ENCODE measurements around the gene SLAMF1. TPM values are rescaled to one million over a fixed set of nuclear protein-coding genes. Genes with fewer than 3 reads are reported as not detected.

Gene SLAMF1
- polyA plus RNA-seq, 1 donor: 0.91 TPM

DNA sequence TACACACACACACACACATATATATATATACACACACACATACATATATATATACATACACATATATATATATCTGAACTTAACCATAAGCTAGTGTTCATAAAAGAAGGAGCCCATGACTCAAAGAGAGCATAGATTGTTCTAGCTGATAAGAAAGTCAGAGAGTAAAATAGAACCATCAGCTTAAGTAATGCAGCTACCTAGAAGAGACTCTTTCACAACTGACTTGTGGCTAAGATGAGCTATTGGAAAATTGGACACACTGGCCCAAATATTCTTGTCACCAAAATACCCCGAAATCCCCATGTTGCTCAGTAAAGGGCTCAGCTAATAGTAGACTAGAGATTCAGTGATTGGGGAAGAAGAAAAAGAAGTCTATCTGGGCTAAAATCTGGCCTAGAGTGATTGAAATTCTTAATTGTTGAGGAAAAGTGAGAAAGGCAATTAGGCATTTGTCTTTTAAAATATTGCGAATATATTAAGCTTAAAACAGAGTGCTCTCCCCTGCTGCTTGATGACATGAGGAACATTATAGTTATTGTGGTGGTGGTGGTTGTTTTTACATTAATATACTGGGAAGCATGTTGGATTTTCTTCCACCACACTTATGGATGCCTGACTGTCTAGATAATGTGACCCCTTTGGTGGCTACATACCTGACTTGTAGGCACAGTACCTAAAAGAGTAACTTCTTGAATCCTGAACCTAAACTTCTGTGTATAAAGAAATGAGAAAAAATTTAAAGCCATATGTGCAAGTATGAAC is 6.3 kb downstream of the SLAMF1 start:
- H3K27me3 ChIP-seq (ENCODE audit: control insufficient read depth, insufficient read depth, low read length): no peaks in the 10 kb centered on the region
- H3K9me3 ChIP-seq (ENCODE audit: control insufficient read depth, low read depth, low read length): no peaks in the 10 kb centered on the region
- H3K4me3 ChIP-seq (ENCODE audit: low read length): no peak overlapping the region
- no peak overlapping the region for H3K27ac ChIP-seq (ENCODE audit: low read length)
- DNase-seq: no peak
- no peaks in the 10 kb centered on the region for H3K36me3 ChIP-seq (ENCODE audit: control insufficient read depth, insufficient read depth, low read length)
- no CpG with 5 or more reads among the region's 2 CpGs for WGBS (ENCODE audit: insufficient coverage, low lambda C conversion rate)
- peaks cover 10% of the 10 kb centered on the region for H3K4me1 ChIP-seq (ENCODE audit: control insufficient read depth, insufficient read depth, low read length)

DNA sequence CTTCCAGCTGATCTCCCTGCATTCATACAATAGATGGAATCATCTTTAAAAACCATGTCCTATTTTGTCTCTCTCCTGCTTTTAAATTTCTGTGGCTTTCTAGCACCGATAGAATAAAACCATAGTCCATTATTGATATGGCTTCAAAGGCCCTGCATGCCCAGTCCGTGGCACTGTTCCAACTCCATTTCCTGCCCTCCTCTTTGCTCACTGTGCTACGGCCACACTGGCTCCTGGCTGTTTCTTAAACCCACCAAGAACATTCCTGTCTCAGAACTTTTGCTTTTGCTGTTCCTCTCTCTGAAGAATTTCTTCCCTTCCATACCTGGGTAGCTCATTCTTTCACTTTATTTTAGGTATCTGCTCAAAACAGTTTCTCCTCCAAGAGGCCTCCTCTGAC is 7.2 kb downstream of the SLAMF1 start:
- H3K4me3 ChIP-seq (ENCODE audit: low read length): no peak overlapping the region
- no peak for DNase-seq
- H3K27ac ChIP-seq (ENCODE audit: low read length): no peak overlapping the region
- peaks cover 6% of the 10 kb centered on the region for H3K4me1 ChIP-seq (ENCODE audit: control insufficient read depth, insufficient read depth, low read length)
- no peaks in the 10 kb centered on the region for H3K36me3 ChIP-seq (ENCODE audit: control insufficient read depth, insufficient read depth, low read length)
- WGBS (ENCODE audit: insufficient coverage, low lambda C conversion rate): 67% methylated on average over 3 of the region's 3 CpGs
- H3K9me3 ChIP-seq (ENCODE audit: control insufficient read depth, low read depth, low read length): no peaks in the 10 kb centered on the region
- no peaks in the 10 kb centered on the region for H3K27me3 ChIP-seq (ENCODE audit: control insufficient read depth, insufficient read depth, low read length)

DNA sequence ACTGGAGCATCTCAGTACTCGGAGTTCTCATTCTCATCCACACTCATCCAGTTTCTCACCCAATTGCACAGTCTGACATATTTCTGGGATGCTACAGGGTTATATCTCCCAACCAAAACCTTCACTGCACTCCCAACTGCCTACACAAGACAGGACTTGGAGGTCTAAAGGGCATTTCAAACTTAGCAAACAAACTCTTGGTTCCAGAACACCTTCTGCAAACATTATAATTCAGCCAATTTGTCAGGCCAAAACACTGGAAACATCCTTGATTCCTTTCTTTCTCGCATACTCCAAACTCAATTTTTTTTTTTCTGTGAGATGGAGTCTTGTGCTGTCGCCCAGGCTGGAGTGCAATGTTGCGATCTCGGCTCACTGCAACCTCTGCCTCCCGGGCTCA is 7.9 kb downstream of the SLAMF1 start:
- DNase-seq: no peak
- no peak overlapping the region for H3K4me3 ChIP-seq (ENCODE audit: low read length)
- peaks cover 6% of the 10 kb centered on the region for H3K4me1 ChIP-seq (ENCODE audit: control insufficient read depth, insufficient read depth, low read length)
- H3K36me3 ChIP-seq (ENCODE audit: control insufficient read depth, insufficient read depth, low read length): no peaks in the 10 kb centered on the region
- 83% methylated on average over 1 of the region's 6 CpGs for WGBS (ENCODE audit: insufficient coverage, low lambda C conversion rate)
- H3K27me3 ChIP-seq (ENCODE audit: control insufficient read depth, insufficient read depth, low read length): no peaks in the 10 kb centered on the region
- H3K27ac ChIP-seq (ENCODE audit: low read length): no peak overlapping the region
- no peaks in the 10 kb centered on the region for H3K9me3 ChIP-seq (ENCODE audit: control insufficient read depth, low read depth, low read length)

DNA sequence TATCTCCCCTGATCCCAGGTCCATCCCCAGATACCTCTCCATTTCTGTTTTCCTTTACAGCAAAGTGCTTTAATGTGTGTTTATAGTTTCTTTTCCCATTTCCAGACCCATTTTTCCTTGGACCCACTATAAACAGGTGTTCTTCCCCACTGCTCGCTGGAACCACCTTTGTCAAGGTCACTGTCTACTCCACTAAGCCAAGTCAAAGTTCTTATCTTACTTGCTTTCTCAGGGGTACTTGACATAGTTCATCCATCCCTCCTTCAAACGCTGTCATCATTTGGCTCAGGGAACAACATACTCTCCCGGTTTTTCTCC is 8.3 kb downstream of the SLAMF1 start:
- DNase-seq: no peak
- no peak overlapping the region for H3K4me3 ChIP-seq (ENCODE audit: low read length)
- no peak overlapping the region for H3K27ac ChIP-seq (ENCODE audit: low read length)
- WGBS (ENCODE audit: insufficient coverage, low lambda C conversion rate): 75% methylated on average over 3 of the region's 3 CpGs
- no peaks in the 10 kb centered on the region for H3K27me3 ChIP-seq (ENCODE audit: control insufficient read depth, insufficient read depth, low read length)
- H3K9me3 ChIP-seq (ENCODE audit: control insufficient read depth, low read depth, low read length): no peaks in the 10 kb centered on the region
- peaks cover 5% of the 10 kb centered on the region for H3K4me1 ChIP-seq (ENCODE audit: control insufficient read depth, insufficient read depth, low read length)
- H3K36me3 ChIP-seq (ENCODE audit: control insufficient read depth, insufficient read depth, low read length): no peaks in the 10 kb centered on the region

DNA sequence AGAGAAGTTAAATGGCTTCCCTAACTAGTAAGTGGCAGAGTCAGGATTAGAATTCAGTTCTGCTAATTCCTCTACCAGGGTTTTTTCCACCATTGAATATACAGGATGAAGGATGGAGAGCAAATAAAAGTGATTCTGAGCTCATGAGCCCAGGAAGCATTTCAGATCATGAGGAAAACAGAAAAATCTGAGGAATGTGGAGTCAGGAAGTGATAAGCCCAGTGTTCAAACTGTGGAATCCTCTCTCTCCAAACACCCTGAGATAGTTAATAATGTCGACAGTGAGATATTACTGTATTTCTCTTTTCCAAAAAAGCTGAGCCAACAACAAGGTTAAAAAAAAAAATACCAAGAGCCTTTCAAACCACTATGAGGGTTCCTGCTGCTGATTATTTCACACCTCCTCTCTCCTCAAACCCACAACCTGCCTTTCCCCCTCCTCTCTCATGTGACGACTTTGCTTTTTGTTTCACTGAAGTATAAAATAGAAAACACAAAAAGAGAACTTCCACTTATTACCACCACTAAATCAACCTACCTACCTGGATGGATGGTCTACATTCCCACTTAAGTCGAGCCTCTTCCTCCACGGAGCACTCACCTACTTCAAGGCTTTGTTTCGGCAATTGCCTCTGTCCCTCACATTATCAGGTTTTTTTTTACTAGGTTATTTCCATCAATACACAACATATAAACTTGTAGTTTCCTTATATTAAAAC is 8.9 kb downstream of the SLAMF1 start:
- Histone ChIP-seq H3K4me3 (ENCODE audit: low read length) (no peak overlapping the region), H3K27me3 (ENCODE audit: control insufficient read depth, insufficient read depth, low read length) (no peaks in the 10 kb centered on the region), H3K27ac (ENCODE audit: low read length) (no peak overlapping the region), H3K9me3 (ENCODE audit: control insufficient read depth, low read depth, low read length) (no peaks in the 10 kb centered on the region), H3K36me3 (ENCODE audit: control insufficient read depth, insufficient read depth, low read length) (no peaks in the 10 kb centered on the region), H3K4me1 (ENCODE audit: control insufficient read depth, insufficient read depth, low read length) (no peaks in the 10 kb centered on the region)
- DNase-seq: no peak
- 93% methylated on average over 3 of the region's 5 CpGs for WGBS (ENCODE audit: insufficient coverage, low lambda C conversion rate)

DNA sequence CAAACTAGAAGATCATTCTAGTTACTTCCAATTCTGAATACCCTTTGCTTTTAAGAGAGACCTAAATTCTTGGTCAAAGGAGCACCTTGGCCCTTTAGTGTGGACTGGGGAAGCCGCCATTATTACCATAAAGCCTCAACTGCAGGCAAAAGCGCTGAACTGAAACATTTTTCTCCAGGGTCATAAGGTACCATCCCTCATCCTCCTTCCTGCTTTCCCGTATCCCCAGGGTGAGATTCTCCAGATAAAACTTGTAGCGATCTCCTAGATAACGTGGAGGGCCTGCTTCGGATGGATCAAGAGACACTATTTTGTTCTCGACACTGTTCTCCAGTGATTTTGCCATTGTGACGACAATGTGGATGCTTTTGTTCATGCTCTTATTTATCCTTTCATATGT is 9.8 kb downstream of the SLAMF1 start:
- Histone ChIP-seq H3K27ac (ENCODE audit: low read length) (no peak overlapping the region), H3K4me3 (ENCODE audit: low read length) (no peak overlapping the region), H3K36me3 (ENCODE audit: control insufficient read depth, insufficient read depth, low read length) (no peaks in the 10 kb centered on the region), H3K4me1 (ENCODE audit: control insufficient read depth, insufficient read depth, low read length) (no peaks in the 10 kb centered on the region), H3K27me3 (ENCODE audit: control insufficient read depth, insufficient read depth, low read length) (no peaks in the 10 kb centered on the region), H3K9me3 (ENCODE audit: control insufficient read depth, low read depth, low read length) (no peaks in the 10 kb centered on the region)
- DNase-seq: no peak
- 100% methylated on average over 1 of the region's 8 CpGs for WGBS (ENCODE audit: insufficient coverage, low lambda C conversion rate)

DNA sequence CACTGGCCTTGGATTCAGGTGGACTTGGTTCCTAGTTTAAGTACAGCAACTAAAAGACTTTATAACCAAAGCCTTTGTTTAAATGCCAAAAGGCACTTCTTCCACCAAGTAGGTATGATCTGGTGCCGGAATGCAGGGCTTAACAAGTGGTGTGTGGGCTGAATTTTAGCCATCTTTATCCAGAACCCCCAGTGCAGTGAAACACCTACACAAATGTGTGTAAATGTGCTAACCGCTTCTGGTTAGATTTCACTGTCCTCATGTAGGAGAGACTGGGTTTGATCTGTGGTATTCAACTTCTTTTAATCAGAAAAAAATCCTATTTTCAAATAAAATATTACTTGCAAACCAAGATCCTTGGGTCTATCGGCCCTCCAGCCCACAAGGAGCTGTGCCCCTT is 10.3 kb downstream of the SLAMF1 start:
- no peak for DNase-seq
- Histone ChIP-seq H3K9me3 (ENCODE audit: control insufficient read depth, low read depth, low read length) (no peaks in the 10 kb centered on the region), H3K27ac (ENCODE audit: low read length) (no peak overlapping the region), H3K4me1 (ENCODE audit: control insufficient read depth, insufficient read depth, low read length) (no peaks in the 10 kb centered on the region), H3K27me3 (ENCODE audit: control insufficient read depth, insufficient read depth, low read length) (no peaks in the 10 kb centered on the region), H3K36me3 (ENCODE audit: control insufficient read depth, insufficient read depth, low read length) (no peaks in the 10 kb centered on the region), H3K4me3 (ENCODE audit: low read length) (no peak overlapping the region)
- WGBS (ENCODE audit: insufficient coverage, low lambda C conversion rate): no CpG with 5 or more reads among the region's 3 CpGs

DNA sequence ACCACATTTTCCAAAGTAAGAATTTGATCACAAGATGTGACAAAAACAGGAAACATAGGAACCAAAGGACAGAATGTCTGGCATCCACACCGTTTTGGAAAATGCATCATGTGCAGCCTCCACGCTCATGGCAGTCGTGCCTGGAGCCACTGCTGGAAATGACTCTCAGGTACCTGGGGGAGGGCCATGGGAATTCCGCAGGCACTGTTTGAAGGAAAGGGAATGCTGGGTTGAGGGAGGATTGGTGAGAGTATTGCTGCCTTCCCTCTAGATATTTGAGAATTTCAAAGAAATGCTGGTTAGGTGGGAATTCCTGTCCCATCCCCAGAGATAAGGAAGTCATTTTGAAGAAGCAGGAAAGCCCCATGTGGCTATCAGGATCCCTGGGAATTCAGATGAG is 10.8 kb downstream of the SLAMF1 start:
- no peak overlapping the region for H3K4me3 ChIP-seq (ENCODE audit: low read length)
- H3K9me3 ChIP-seq (ENCODE audit: control insufficient read depth, low read depth, low read length): no peaks in the 10 kb centered on the region
- H3K27ac ChIP-seq (ENCODE audit: low read length): no peak overlapping the region
- no peaks in the 10 kb centered on the region for H3K27me3 ChIP-seq (ENCODE audit: control insufficient read depth, insufficient read depth, low read length)
- no peak for DNase-seq
- H3K36me3 ChIP-seq (ENCODE audit: control insufficient read depth, insufficient read depth, low read length): no peaks in the 10 kb centered on the region
- peaks cover 2% of the 10 kb centered on the region for H3K4me1 ChIP-seq (ENCODE audit: control insufficient read depth, insufficient read depth, low read length)
- WGBS (ENCODE audit: insufficient coverage, low lambda C conversion rate): 100% methylated on average over 3 of the region's 4 CpGs

DNA sequence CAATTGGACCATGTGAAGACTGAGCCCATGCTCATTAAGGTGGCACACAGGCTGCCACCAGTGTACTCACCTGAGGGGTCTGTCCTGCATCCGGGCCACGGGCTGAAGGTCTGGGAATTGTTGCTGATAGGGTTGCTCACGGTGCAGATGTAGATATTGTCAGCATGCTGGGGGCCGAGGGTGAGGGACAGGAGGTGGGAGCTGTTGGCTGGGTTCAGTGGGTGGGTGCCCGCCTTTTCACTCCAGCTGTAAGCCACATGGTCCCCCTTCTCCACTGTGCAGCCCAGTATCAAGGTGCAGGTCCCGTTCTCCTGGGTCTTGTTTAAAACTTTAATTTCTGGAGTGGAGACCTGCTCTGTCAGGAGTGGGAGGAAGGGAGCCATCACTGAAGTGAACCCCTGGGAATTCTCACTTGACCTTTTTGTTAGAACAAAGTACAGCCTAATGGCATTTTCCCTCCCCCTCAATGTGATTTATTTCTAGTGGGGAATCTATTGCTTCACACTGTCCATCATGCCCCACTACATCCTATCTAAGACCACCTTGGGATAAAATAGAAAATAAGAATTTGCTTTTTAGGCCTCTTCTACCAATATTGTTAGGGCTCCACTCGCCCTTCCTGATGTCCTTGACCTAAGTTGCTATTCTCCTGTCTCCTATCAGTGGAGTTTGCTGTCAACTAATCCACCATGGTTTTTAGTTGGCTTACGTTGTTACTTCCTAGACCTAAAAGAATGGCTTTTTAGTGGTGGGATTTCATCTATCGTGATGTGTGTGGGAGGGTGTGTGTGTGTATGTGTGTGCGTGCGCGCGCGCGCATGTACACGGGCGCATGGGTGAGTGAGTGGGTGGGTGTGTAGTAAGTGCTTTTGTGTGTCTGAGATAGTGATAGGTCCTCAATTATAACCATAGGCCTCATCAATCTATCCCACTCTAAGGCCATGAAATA is 12.0 kb downstream of the SLAMF1 start:
- WGBS (ENCODE audit: insufficient coverage, low lambda C conversion rate): 100% methylated on average over 1 of the region's 17 CpGs
- DNase-seq: no peak
- Histone ChIP-seq H3K9me3 (ENCODE audit: control insufficient read depth, low read depth, low read length) (no peaks in the 10 kb centered on the region), H3K27ac (ENCODE audit: low read length) (no peak overlapping the region), H3K27me3 (ENCODE audit: control insufficient read depth, insufficient read depth, low read length) (no peaks in the 10 kb centered on the region), H3K4me3 (ENCODE audit: low read length) (no peak overlapping the region), H3K36me3 (ENCODE audit: control insufficient read depth, insufficient read depth, low read length) (no peaks in the 10 kb centered on the region), H3K4me1 (ENCODE audit: control insufficient read depth, insufficient read depth, low read length) (peaks cover 13% of the 10 kb centered on the region)

DNA sequence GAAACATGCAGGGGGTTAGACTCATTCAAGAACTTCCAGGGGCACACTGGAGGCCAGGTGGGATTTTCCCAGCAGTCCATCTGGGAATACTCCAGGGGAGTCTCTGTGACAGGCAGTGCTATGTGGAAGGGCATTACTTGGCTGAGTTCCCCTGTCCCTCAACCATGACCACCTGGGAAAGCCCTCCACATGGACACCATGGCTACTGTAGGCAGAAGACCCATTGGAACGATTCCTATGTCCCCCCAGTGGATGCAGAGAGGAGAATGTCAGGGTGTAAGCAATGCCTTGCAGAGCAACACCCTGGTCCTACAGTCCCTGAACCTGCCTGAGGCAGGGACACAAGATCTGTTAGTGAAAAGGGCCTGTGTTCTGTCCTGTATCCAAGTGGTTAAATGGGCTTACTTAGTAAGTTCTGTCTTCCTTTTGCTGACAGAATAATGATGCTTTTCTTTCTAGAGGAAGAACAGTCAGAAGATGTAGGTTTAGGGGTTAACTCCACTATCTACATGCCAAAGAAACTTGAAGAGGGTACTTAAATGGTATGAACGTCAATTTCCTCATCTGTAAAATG is 13.4 kb downstream of the SLAMF1 start:
- no peak overlapping the region for H3K4me3 ChIP-seq (ENCODE audit: low read length)
- DNase-seq: no peak
- H3K36me3 ChIP-seq (ENCODE audit: control insufficient read depth, insufficient read depth, low read length): no peaks in the 10 kb centered on the region
- no peaks in the 10 kb centered on the region for H3K9me3 ChIP-seq (ENCODE audit: control insufficient read depth, low read depth, low read length)
- no peaks in the 10 kb centered on the region for H3K27me3 ChIP-seq (ENCODE audit: control insufficient read depth, insufficient read depth, low read length)
- peaks cover 16% of the 10 kb centered on the region for H3K4me1 ChIP-seq (ENCODE audit: control insufficient read depth, insufficient read depth, low read length)
- no peak overlapping the region for H3K27ac ChIP-seq (ENCODE audit: low read length)
- WGBS (ENCODE audit: insufficient coverage, low lambda C conversion rate): no CpG with 5 or more reads among the region's 2 CpGs

Measured in large intestine (tissue), 3 donors.